ENCODE results near the gene AMMECR1.

DNA sequence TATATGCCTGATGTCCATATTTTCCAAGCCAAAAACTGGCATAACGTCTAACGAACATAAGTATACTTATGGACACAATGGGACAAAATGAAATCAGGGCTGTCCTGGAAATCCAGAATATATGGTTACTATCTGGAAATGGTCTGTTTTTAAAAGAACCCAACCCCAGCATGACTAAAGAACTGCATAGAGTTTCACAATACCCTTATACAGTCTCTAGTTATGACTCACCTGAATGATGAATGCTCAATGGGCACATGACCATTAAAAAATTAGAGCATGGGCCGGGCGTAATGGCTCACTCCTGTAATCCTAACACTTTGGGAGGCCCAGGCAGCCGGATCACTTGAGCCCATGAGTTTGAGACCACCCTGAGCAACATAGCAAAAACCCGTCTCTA lies 31.8 kb downstream of the AMMECR1 start:
- TF ChIP-seq, protein P1, sequence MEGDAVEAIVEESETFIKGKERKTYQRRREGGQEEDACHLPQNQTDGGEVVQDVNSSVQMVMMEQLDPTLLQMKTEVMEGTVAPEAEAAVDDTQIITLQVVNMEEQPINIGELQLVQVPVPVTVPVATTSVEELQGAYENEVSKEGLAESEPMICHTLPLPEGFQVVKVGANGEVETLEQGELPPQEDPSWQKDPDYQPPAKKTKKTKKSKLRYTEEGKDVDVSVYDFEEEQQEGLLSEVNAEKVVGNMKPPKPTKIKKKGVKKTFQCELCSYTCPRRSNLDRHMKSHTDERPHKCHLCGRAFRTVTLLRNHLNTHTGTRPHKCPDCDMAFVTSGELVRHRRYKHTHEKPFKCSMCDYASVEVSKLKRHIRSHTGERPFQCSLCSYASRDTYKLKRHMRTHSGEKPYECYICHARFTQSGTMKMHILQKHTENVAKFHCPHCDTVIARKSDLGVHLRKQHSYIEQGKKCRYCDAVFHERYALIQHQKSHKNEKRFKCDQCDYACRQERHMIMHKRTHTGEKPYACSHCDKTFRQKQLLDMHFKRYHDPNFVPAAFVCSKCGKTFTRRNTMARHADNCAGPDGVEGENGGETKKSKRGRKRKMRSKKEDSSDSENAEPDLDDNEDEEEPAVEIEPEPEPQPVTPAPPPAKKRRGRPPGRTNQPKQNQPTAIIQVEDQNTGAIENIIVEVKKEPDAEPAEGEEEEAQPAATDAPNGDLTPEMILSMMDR (IDR thresholded peaks at IDR 0.05), result no peak
- TF ChIP-seq POLR2A (IDR thresholded peaks at IDR 0.05), result no peak
